Measurements from ENCODE around the gene SCP2.

Gene SCP2

DNA sequence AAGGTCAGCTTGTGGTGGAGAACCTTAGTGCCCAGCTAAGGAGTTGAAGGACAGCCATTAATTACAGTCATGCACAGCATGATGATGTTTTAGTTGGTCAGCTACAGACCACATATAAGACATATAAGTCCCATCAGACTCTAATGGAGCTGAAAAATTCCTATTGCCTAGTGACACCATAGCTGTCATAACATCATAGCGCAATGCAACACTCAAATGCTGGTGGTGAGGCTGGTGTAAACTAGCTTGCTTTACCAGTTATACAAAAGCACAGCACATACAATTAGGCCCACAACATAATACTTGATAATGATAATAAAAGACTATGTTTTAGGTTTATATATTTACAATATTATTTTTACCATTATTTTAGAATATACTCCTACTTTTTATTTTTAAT lies 9.5 kb upstream of the SCP2 start:
- Histone ChIP-seq H3K4me1 (ENCODE audit: insufficient read depth, low read length) (no peaks in the 10 kb centered on the region), H3K9ac (ENCODE audit: low read length) (no peak overlapping the region), H3K27me3 (ENCODE audit: control insufficient read depth in 1 of 2, insufficient read depth in 2 of 2, low read length in 2 of 2) (no peaks in the 10 kb centered on the region), H3K4me3 (ENCODE audit: low read depth in 1 of 2, low read length in 2 of 2) (no peak overlapping the region), H3K36me3 (ENCODE audit: insufficient read depth, low read length) (no peaks in the 10 kb centered on the region), H3K9me3 (ENCODE audit: low read length) (no peaks in the 10 kb centered on the region), H3K27ac (ENCODE audit: low read depth, low read length) (no peak overlapping the region)

DNA sequence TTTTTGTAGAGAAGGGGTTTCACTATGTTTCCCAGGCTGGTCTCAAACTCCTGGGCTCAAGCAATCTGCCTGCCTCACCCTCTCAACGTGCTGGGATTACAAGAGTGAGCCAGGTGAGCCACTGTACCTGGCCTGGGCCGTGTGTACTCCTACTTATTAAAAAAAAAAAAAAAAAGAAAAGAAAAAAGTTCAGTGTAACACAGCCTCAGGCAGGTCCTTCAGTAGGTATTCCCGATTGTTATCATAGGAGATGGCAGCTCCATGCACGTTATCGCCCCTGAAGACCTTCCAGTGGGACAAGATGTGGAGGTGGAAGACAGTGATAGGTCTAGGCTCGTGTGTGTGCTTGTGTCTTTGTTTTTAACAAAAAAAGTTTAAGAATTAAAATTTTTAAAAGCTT lies 8.9 kb upstream of the SCP2 start:
- Histone ChIP-seq H3K9ac (ENCODE audit: low read length) (no peak overlapping the region), H3K4me1 (ENCODE audit: insufficient read depth, low read length) (no peaks in the 10 kb centered on the region), H3K36me3 (ENCODE audit: insufficient read depth, low read length) (no peaks in the 10 kb centered on the region), H3K27ac (ENCODE audit: low read depth, low read length) (no peak overlapping the region), H3K9me3 (ENCODE audit: low read length) (no peaks in the 10 kb centered on the region), H3K27me3 (ENCODE audit: control insufficient read depth in 1 of 2, insufficient read depth in 2 of 2, low read length in 2 of 2) (no peaks in the 10 kb centered on the region), H3K4me3 (ENCODE audit: low read depth in 1 of 2, low read length in 2 of 2) (no peak overlapping the region)

DNA sequence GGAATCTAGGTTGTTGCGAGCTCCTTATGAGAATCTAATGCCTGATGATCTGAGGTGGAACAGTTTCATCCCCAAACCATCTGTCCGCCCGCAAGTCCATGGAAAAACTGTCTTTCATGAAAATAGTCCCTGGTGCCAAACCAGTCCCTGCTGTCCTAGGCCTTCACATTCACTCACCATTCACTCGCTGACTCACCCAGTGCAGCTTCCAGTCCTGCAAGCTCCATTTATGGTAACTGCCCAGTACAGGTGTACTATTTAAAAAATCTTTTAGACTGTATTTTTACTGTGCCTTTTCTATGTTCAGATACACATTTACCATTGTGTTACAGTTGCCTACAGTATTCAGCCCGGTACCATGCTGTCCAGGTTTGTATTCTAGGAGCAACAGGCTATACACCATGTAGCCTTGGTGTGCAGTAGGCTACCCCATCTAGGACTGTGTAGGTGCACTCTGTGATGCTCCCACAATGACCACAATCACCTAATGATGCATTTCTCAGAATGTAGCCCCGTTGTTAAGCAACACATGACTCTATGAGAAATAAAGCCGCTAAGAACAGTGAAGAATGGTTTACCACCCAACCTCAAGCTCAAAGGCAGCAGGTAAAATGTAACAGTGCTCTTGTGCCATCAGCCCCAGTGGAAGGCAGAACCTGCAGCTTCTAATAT lies 7.9 kb upstream of the SCP2 start:
- H3K36me3 ChIP-seq (ENCODE audit: insufficient read depth, low read length), result no peaks in the 10 kb centered on the region
- H3K27ac ChIP-seq (ENCODE audit: low read depth, low read length), result no peak overlapping the region
- no peaks in the 10 kb centered on the region for H3K27me3 ChIP-seq (ENCODE audit: control insufficient read depth in 1 of 2, insufficient read depth in 2 of 2, low read length in 2 of 2)
- H3K9ac ChIP-seq (ENCODE audit: low read length), result no peak overlapping the region
- no peak overlapping the region for H3K4me3 ChIP-seq (ENCODE audit: low read depth in 1 of 2, low read length in 2 of 2)
- no peaks in the 10 kb centered on the region for H3K9me3 ChIP-seq (ENCODE audit: low read length)
- no peaks in the 10 kb centered on the region for H3K4me1 ChIP-seq (ENCODE audit: insufficient read depth, low read length)

DNA sequence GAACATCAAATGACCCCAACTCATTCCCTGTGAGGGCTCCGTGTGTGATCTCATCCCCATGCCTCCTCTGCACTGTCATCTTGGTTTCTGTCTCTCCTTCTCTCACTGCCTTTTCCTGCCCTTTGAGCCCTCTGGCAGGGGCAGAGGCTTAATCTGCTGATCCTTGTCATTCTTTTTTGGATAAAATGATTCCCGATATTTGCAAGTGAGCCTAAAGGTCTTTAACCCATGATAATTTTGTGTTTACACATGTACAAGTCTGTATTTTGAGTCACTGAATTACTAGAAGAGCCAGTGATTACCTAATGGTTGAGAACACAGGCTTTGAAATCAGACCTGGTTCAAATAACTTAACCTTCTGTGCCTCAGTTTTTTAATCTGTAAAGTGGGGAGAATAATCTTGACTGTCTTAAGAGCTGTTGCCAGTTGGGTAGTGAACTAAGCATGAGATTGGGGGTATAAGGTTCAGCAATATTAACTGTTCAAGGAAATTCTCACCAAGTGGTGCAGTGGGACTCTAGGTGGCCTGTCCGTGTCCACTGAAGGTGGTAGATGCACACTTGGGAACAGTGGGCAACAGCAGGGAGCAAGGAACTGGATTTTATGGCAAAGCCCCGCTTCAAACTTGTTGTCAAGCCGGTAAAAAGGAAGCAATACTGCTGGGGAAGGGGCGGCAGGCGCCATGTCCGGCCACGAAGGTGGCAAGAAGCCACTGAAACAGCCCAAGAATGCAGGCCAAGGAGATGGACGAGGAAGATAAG lies 7.2 kb upstream of the SCP2 start:
- H3K4me3 ChIP-seq (ENCODE audit: low read depth in 1 of 2, low read length in 2 of 2), result no peak overlapping the region
- peak overlapping the region; percentile 35 for H3K27ac ChIP-seq (ENCODE audit: low read depth, low read length)
- H3K27me3 ChIP-seq (ENCODE audit: control insufficient read depth in 1 of 2, insufficient read depth in 2 of 2, low read length in 2 of 2), result no peaks in the 10 kb centered on the region
- no peak overlapping the region for H3K9ac ChIP-seq (ENCODE audit: low read length)
- H3K9me3 ChIP-seq (ENCODE audit: low read length), result no peaks in the 10 kb centered on the region
- no peaks in the 10 kb centered on the region for H3K36me3 ChIP-seq (ENCODE audit: insufficient read depth, low read length)
- no peaks in the 10 kb centered on the region for H3K4me1 ChIP-seq (ENCODE audit: insufficient read depth, low read length)

DNA sequence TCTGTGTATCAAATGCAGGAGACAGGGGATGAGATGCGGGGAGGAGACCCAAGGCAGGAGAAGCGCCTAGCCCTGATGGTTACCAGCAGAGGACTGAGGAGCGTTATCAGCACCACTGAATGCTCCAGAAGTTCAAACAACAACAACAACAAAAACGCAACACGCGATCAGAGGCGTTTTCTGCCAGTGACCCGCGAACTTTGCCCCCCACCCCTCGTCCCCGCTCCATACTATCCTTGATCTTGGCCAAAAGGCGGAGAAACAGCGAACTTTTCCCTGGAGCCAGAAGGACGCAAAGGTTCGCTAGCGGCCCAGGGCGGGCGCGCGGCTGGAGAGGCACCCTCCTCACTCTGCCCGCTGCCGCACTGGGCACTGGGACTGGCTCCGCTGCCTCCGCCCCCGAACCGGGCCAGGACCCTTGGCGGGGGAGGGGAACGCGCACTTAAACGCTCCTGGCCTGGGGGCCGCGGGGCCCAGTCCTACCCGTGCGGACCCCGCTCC lies 6.2 kb upstream of the SCP2 start:
- Histone ChIP-seq H3K27ac (ENCODE audit: low read depth, low read length) (peak overlapping the region; percentile 89), H3K9me3 (ENCODE audit: low read length) (no peaks in the 10 kb centered on the region), H3K36me3 (ENCODE audit: insufficient read depth, low read length) (no peaks in the 10 kb centered on the region), H3K4me1 (ENCODE audit: insufficient read depth, low read length) (peaks cover 8% of the 10 kb centered on the region), H3K27me3 (ENCODE audit: control insufficient read depth in 1 of 2, insufficient read depth in 2 of 2, low read length in 2 of 2) (no peaks in the 10 kb centered on the region), H3K4me3 (ENCODE audit: low read depth in 1 of 2, low read length in 2 of 2) (peak overlapping the region; percentile 78 to 94), H3K9ac (ENCODE audit: low read length) (peak overlapping the region; percentile 42)

DNA sequence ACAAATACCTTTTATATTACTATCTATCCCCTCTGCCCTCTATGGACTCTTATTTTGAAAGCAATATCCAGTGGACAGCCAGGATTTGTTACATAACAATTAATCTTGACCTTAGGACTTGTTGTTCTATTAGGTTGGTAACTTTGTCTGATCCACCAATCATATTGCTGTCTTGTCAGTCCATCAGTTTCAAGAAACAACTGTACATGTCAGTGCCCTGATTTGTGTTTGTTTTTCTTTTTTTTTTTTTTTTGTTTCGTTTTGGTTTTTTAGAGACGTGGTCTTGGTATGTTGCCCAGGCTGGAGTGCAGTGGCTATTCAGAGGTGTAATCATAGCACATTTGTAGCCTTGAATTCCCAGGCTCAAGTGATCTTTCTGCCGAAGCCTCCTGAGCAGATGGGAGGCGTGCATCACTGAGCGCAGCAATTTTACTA lies 1.5 kb upstream of the SCP2 start:
- Histone ChIP-seq H3K27ac (ENCODE audit: low read depth, low read length) (no peak overlapping the region), H3K9ac (ENCODE audit: low read length) (no peak overlapping the region), H3K27me3 (ENCODE audit: control insufficient read depth in 1 of 2, insufficient read depth in 2 of 2, low read length in 2 of 2) (no peaks in the 10 kb centered on the region), H3K4me3 (ENCODE audit: low read depth in 1 of 2, low read length in 2 of 2) (peak overlapping the region in 1 of 2 donors; percentile 41), H3K36me3 (ENCODE audit: insufficient read depth, low read length) (no peaks in the 10 kb centered on the region), H3K4me1 (ENCODE audit: insufficient read depth, low read length) (peaks cover 19% of the 10 kb centered on the region), H3K9me3 (ENCODE audit: low read length) (no peaks in the 10 kb centered on the region)

DNA sequence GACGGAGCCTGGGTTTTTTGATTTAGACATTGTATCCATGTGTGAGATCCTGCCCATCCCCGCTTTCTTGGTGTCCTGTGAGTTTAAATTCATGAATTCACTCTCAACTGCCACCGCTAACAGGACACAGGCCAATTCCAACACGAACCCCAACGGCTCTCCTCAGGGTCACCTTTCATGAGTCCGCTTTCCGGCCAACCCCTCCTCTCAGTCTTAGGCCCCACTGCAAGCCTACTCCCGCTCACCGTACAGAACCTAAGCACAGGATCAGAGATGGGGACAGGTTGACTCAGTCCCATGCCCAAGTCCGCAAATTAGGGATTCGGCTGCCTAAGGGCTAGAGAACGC lies 238 bp upstream of the SCP2 start:
- peak overlapping the region; percentile 68 for H3K9ac ChIP-seq (ENCODE audit: low read length)

DNA sequence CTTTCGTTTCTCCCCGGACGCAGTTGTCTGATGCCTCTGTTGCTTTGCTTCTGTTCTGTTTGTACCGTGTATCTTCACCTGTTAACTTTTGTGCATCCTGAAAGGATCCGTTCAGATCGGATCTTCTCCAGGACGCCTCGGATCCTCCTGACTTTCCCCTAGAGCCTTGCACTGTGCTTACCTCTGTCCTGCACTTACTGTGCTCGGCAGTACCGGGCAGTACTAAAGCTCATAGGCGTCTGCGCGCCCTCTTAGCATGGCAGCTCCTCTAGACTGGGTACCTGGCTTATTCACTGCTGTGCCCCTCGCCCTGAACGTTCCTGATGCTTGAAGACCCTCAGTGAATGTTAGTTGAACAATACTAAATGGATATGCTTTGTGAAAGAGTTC lies 934 bp downstream of the SCP2 start:
- Histone ChIP-seq H3K4me1 (ENCODE audit: insufficient read depth, low read length) (peaks cover 19% of the 10 kb centered on the region), H3K27ac (ENCODE audit: low read depth, low read length) (peak overlapping the region; percentile 85), H3K36me3 (ENCODE audit: insufficient read depth, low read length) (no peaks in the 10 kb centered on the region), H3K9me3 (ENCODE audit: low read length) (no peaks in the 10 kb centered on the region), H3K4me3 (ENCODE audit: low read depth in 1 of 2, low read length in 2 of 2) (peak overlapping the region; percentile 34 to 92), H3K9ac (ENCODE audit: low read length) (peak overlapping the region; percentile 89), H3K27me3 (ENCODE audit: control insufficient read depth in 1 of 2, insufficient read depth in 2 of 2, low read length in 2 of 2) (no peaks in the 10 kb centered on the region)

More for the DNA sequence above, 238 bp upstream of the SCP2 start:
- H3K9me3 ChIP-seq (ENCODE audit: low read length), result no peaks in the 10 kb centered on the region
- H3K27ac ChIP-seq (ENCODE audit: low read depth, low read length), result peak overlapping the region; percentile 85
- H3K27me3 ChIP-seq (ENCODE audit: control insufficient read depth in 1 of 2, insufficient read depth in 2 of 2, low read length in 2 of 2), result no peaks in the 10 kb centered on the region
- H3K4me3 ChIP-seq (ENCODE audit: low read depth in 1 of 2, low read length in 2 of 2), result peak overlapping the region; percentile 34 to 92
- H3K36me3 ChIP-seq (ENCODE audit: insufficient read depth, low read length), result no peaks in the 10 kb centered on the region
- H3K4me1 ChIP-seq (ENCODE audit: insufficient read depth, low read length), result peaks cover 19% of the 10 kb centered on the region

DNA sequence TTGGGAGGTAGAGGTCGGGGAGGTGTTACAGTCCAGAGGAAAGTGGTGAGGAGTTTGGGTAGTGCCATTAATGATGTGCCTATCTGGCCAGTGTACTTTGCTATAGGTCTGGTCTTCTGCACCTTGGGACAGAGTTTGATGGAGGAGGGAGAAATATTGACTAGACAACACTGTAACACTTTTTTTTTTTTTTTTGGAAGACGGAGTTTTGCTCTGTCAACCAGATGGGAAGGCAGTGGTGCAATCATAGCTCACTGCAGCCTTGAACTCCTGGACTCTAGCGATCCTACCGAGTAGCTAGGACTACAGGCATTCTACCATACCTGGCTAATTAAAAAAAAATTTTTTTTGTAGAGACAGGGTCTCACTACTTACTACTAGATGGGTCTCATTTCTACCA lies 1.9 kb downstream of the SCP2 start:
- H3K4me3 ChIP-seq (ENCODE audit: low read depth in 1 of 2, low read length in 2 of 2), result peak overlapping the region in 1 of 2 donors; percentile 92
- H3K9me3 ChIP-seq (ENCODE audit: low read length), result no peaks in the 10 kb centered on the region
- H3K36me3 ChIP-seq (ENCODE audit: insufficient read depth, low read length), result no peaks in the 10 kb centered on the region
- no peaks in the 10 kb centered on the region for H3K27me3 ChIP-seq (ENCODE audit: control insufficient read depth in 1 of 2, insufficient read depth in 2 of 2, low read length in 2 of 2)
- peaks cover 19% of the 10 kb centered on the region for H3K4me1 ChIP-seq (ENCODE audit: insufficient read depth, low read length)
- no peak overlapping the region for H3K9ac ChIP-seq (ENCODE audit: low read length)
- H3K27ac ChIP-seq (ENCODE audit: low read depth, low read length), result no peak overlapping the region

DNA sequence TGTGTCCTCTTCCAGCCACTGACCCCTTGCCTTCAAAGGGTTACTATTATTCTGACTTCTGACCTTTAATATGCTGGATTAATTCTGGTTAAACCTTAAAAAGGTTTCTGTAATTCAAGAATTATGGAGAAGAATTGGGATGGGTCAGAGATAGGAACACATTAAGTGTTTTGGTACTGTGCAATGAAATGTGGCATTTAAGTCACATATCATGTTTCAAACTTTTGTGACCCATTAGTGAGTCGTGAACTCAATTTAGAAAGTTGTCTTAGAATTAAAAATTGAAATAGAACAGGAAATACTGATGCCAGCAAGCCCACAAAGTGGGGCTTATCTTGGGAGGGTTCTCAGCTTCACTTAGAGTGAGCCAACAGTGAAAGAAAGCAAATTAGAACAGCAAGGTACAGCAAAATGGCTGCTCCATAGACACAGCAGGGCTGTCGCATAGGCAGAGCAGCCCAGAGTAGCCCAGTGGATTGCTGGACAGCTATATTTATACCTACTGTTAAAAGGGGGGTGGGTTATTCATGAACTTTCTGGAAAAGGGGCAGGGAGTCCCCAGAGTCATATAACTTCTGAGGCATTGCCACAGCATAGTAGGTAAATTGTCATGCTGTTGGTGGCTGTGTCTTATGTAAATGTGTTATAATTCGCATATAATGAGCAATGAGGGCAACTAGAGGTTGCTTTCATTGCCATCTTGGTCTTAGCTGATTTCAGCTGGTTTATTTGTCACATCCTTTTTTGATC lies 10.5 kb downstream of the SCP2 start:
- no peaks in the 10 kb centered on the region for H3K9me3 ChIP-seq (ENCODE audit: low read length)
- H3K27ac ChIP-seq (ENCODE audit: low read depth, low read length), result no peak overlapping the region
- no peak overlapping the region for H3K4me3 ChIP-seq (ENCODE audit: low read depth in 1 of 2, low read length in 2 of 2)
- no peaks in the 10 kb centered on the region for H3K36me3 ChIP-seq (ENCODE audit: insufficient read depth, low read length)
- H3K9ac ChIP-seq (ENCODE audit: low read length), result no peak overlapping the region
- H3K27me3 ChIP-seq (ENCODE audit: control insufficient read depth in 1 of 2, insufficient read depth in 2 of 2, low read length in 2 of 2), result no peaks in the 10 kb centered on the region
- H3K4me1 ChIP-seq (ENCODE audit: insufficient read depth, low read length), result no peaks in the 10 kb centered on the region

DNA sequence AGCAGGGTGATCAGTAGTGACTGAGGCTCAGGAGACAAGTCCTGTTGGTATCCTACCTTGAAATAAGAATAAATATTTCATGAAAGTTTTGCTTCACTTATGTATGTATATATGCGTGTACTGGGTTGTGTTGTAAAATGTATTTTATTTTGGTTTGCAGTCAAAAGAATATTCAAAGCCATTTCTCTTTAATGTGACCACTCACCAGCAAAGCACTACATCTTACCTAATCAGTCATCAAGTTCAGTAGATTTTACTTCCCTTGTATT lies 11.0 kb downstream of the SCP2 start:
- H3K4me1 ChIP-seq (ENCODE audit: insufficient read depth, low read length), result no peaks in the 10 kb centered on the region
- H3K36me3 ChIP-seq (ENCODE audit: insufficient read depth, low read length), result no peaks in the 10 kb centered on the region
- no peak overlapping the region for H3K27ac ChIP-seq (ENCODE audit: low read depth, low read length)
- no peak overlapping the region for H3K4me3 ChIP-seq (ENCODE audit: low read depth in 1 of 2, low read length in 2 of 2)
- H3K27me3 ChIP-seq (ENCODE audit: control insufficient read depth in 1 of 2, insufficient read depth in 2 of 2, low read length in 2 of 2), result no peaks in the 10 kb centered on the region
- H3K9ac ChIP-seq (ENCODE audit: low read length), result no peak overlapping the region
- no peaks in the 10 kb centered on the region for H3K9me3 ChIP-seq (ENCODE audit: low read length)
